Activated B cell treated with CpG ODN at 0.5 μM for 24 hours (primary cell): ENCODE measurements around the gene ADAMTS3. TPM values are rescaled to one million over a fixed set of nuclear protein-coding genes. Genes with fewer than 3 reads are reported as not detected.
A peak's percentile ranks its signal among the peaks of the same experiment; 100 is the strongest.

ENCODE experiments used
- ATAC-seq: fragments of 200-7000 bp; cut with Tn5 transposase; one replicate; pipeline ENCODE4 v1.10.0; 2021; ENCODE audit warnings: low read depth, mild to moderate bottlenecking, moderate library complexity
- CTCF ChIA-PET: fragments of 350-600 bp; sonication (Branson Sonifier 250); formaldehyde crosslinking; loops from one replicate; lab custom pipeline; 2021; ENCODE audit warnings: antibody characterized with exemption; lab: Charles Lee
- POLR2A ChIA-PET: fragments of 350-600 bp; sonication (Branson Sonifier 250); formaldehyde crosslinking; loops from one replicate; lab custom pipeline; 2021; ENCODE audit warnings: antibody characterized with exemption; lab: Charles Lee
- DNase-seq: peaks from one replicate; pipeline ENCODE4 v3.0.0; 2022
- H3K27ac Mint-ChIP-seq: one replicate; pipeline ENCODE4 v1.8.0; 2020; ENCODE audit warnings: mixed read lengths
- H3K27me3 Mint-ChIP-seq: one replicate; pipeline ENCODE4 v1.8.0; 2021; ENCODE audit warnings: mixed read lengths
- H3K36me3 Mint-ChIP-seq: one replicate; pipeline ENCODE4 v1.8.0; 2021; ENCODE audit warnings: low read depth, mixed read lengths
- H3K4me1 Mint-ChIP-seq: one replicate; pipeline ENCODE4 v1.8.0; 2021; ENCODE audit warnings: mixed read lengths
- H3K4me3 Mint-ChIP-seq: one replicate; pipeline ENCODE4 v1.8.0; 2020; ENCODE audit warnings: mild to moderate bottlenecking, mixed read lengths
- H3K9me3 Mint-ChIP-seq: one replicate; pipeline ENCODE4 v1.8.0; 2020; ENCODE audit warnings: mixed read lengths
- CTCF ChIP-seq: fragments of 200-600 bp; IDR thresholded peaks from one replicate; pipeline ENCODE4 v1.8.0; 2022; ENCODE audit warnings: antibody characterized with exemption, mild to moderate bottlenecking
- intact Hi-C: fragments of 100-400 bp; cut with micrococcal nuclease; formaldehyde crosslinking; loops from one replicate; pipeline ENCODE4 v1.15.1; 2024
- total RNA-seq: library from RNA; stranded (reverse); gene quantifications from 2 replicates; pipeline ENCODE4 v1.2.3, GENCODE V29; 2022

ADAMTS3 gene
- not detected in 2 replicates for total RNA-seq

- ChIA-PET POLR2A (no interaction called here), CTCF (no interaction called here)
- Mint-ChIP-seq H3K36me3 (no peaks in the 10 kb centered on the region), H3K4me3 (peak within 1 kb of the TSS; percentile 53), H3K27ac (no peak within 1 kb of the TSS), H3K9me3 (no peaks in the 10 kb centered on the region), H3K27me3 (peaks cover 40% of the 10 kb centered on the region), H3K4me1 (peaks cover 22% of the 10 kb centered on the region)
- DNase-seq: no peak
- TF ChIP-seq CTCF: no peak
- intact Hi-C loops: no loop called here
- no peak for ATAC-seq
Observed at GRCh38 chr4:72568959-72569718, at the start of gene ADAMTS3. Gene ADAMTS3 (minus strand): TSS chr4:72569221. CDS start chr4:72568762, 459 bp downstream.

- DNase-seq (no peak), ATAC-seq (no peak)
- Mint-ChIP-seq H3K4me1 (no peaks in the 10 kb centered on the region), H3K4me3 (no peak overlapping the region), H3K36me3 (no peaks in the 10 kb centered on the region), H3K27me3 (peaks cover 2% of the 10 kb centered on the region), H3K27ac (no peak overlapping the region), H3K9me3 (no peaks in the 10 kb centered on the region)
- CTCF ChIA-PET: interaction anchor here (0.5 to 0.6 kb wide), 2 partner anchors 556 to 972 kb away, joined by 3 read pairs; no protein-coding TSS in a partner anchor
- POLR2A ChIA-PET: no interaction called here
- TF ChIP-seq CTCF: no peak
- intact Hi-C loops: no loop called here
Observed at GRCh38 chr4:72613959-72614358, 44.9 kb upstream of the ADAMTS3 start.

GRCh38 chr4:72606751-72607150 is 37.7 kb upstream of the ADAMTS3 start:
- Mint-ChIP-seq H3K4me3 (no peak overlapping the region), H3K27ac (no peak overlapping the region), H3K27me3 (no peaks in the 10 kb centered on the region), H3K4me1 (no peaks in the 10 kb centered on the region), H3K36me3 (no peaks in the 10 kb centered on the region), H3K9me3 (peaks cover 5% of the 10 kb centered on the region)
- ATAC-seq (no peak), DNase-seq (no peak)
- TF ChIP-seq CTCF: no peak
- ChIA-PET POLR2A (no interaction called here), CTCF (no interaction called here)
- intact Hi-C loops: no loop called here

GRCh38 chr4:72604324-72604723 is 35.3 kb upstream of the ADAMTS3 start:
- TF ChIP-seq CTCF: no peak
- no peaks in the 10 kb centered on the region for H3K4me1 Mint-ChIP-seq
- DNase-seq (no peak), ATAC-seq (no peak)
- ChIA-PET CTCF (no interaction called here), POLR2A (no interaction called here)
- intact Hi-C loops: no loop called here
- H3K9me3 Mint-ChIP-seq: peaks cover 5% of the 10 kb centered on the region
- H3K4me3 Mint-ChIP-seq: no peak overlapping the region
- no peaks in the 10 kb centered on the region for H3K27me3 Mint-ChIP-seq
- H3K27ac Mint-ChIP-seq: no peak overlapping the region
- no peaks in the 10 kb centered on the region for H3K36me3 Mint-ChIP-seq

- Mint-ChIP-seq H3K27ac (no peak overlapping the region), H3K4me3 (no peak overlapping the region), H3K36me3 (no peaks in the 10 kb centered on the region), H3K9me3 (peaks cover 5% of the 10 kb centered on the region), H3K4me1 (no peaks in the 10 kb centered on the region), H3K27me3 (no peaks in the 10 kb centered on the region)
- ChIA-PET POLR2A (no interaction called here), CTCF (no interaction called here)
- intact Hi-C loops: no loop called here
- DNase-seq: no peak
- no peak for TF ChIP-seq CTCF
- ATAC-seq: no peak
Observed at GRCh38 chr4:72602396-72603376, 33.7 kb upstream of the ADAMTS3 start.
